IMR-90 (cell line): ENCODE measurements around the gene TRAPPC12. TPM values are rescaled to one million over a fixed set of nuclear protein-coding genes. Genes with fewer than 3 reads are reported as not detected.

Experiments used
- ATAC-seq: fragments of 200-7000 bp; cut with Tn5 transposase; 2 replicates; pipeline ENCODE4 v1.9.1; 2020; ENCODE audit warnings: low read depth, mild to moderate bottlenecking, moderate library complexity
- BruUV-seq: library from RNA; stranded (reverse); fragments of 400-500 nt; replicated peaks from 2 replicates; lab custom pipeline; 2021; lab: Mats Ljungman, UMichigan
- CTCF ChIA-PET: fragments of 300-600 bp; formaldehyde crosslinking; extraction: SDS; loops from one replicate; lab custom pipeline; 2021; ENCODE audit warnings: antibody characterized with exemption; lab: Yijun Ruan, JAX
- POLR2A ChIA-PET: fragments of 300-600 bp; sonication (Branson Sonifier 250); formaldehyde crosslinking; loops from one replicate; lab custom pipeline; 2022; ENCODE audit warnings: antibody characterized with exemption; ENCODE audit not compliant: unreplicated experiment; lab: Charles Lee
- DNase-seq: peaks from one replicate; pipeline ENCODE4 v3.0.0; 2013
- H2AFZ ChIP-seq: replicated peaks from 2 replicates; pipeline ENCODE3; 2013; ENCODE audit warnings: low read length, mild to moderate bottlenecking; ENCODE audit not compliant: poor library complexity
- H2AK5ac ChIP-seq: 2 replicates; pipeline ENCODE4 v1.6.1; 2013; ENCODE audit warnings: low read depth, low read length, inconsistent platforms
- H2AK9ac ChIP-seq: replicated peaks from 2 replicates; pipeline ENCODE3; 2013; ENCODE audit warnings: mild to moderate bottlenecking, low read depth, low read length, moderate library complexity; ENCODE audit not compliant: poor library complexity
- H2BK120ac ChIP-seq: 2 replicates; pipeline ENCODE4 v1.6.1; 2013; ENCODE audit warnings: low read depth, low read length, inconsistent platforms
- H2BK15ac ChIP-seq: 3 replicates; pipeline ENCODE4 v1.6.1; 2013; ENCODE audit warnings: low read depth, low read length, inconsistent platforms
- H2BK20ac ChIP-seq: 2 replicates; pipeline ENCODE4 v1.6.1; 2013; ENCODE audit warnings: low read depth, mild to moderate bottlenecking, inconsistent platforms, low read length, moderate library complexity
- H2BK5ac ChIP-seq: 2 replicates; pipeline ENCODE4 v1.6.1; 2013; ENCODE audit warnings: mild to moderate bottlenecking, low read depth, low read length, inconsistent platforms; ENCODE audit not compliant: poor library complexity, severe bottlenecking
- H3K14ac ChIP-seq: replicated peaks from 2 replicates; pipeline ENCODE4 v1.6.1; 2013; ENCODE audit warnings: low read depth, low read length, inconsistent platforms
- H3K18ac ChIP-seq: 2 replicates; pipeline ENCODE4 v1.6.1; 2013; ENCODE audit warnings: low read depth, low read length, control low read depth
- H3K23ac ChIP-seq: 2 replicates; pipeline ENCODE4 v1.6.1; 2013; ENCODE audit warnings: low read depth, low read length, inconsistent platforms
- H3K27ac ChIP-seq: 2 replicates; pipeline ENCODE4 v1.5.1; 2013; ENCODE audit warnings: mild to moderate bottlenecking, control low read depth, low read length; ENCODE audit not compliant: insufficient read depth
- H3K27me3 ChIP-seq: 2 replicates; pipeline ENCODE4 v1.6.1; 2013; ENCODE audit warnings: low read length; ENCODE audit not compliant: control insufficient read depth, insufficient read depth
- H3K36me3 ChIP-seq: 2 replicates; pipeline ENCODE4 v1.6.1; 2013; ENCODE audit warnings: low read length, mixed read lengths; ENCODE audit not compliant: control insufficient read depth, insufficient read depth
- H3K4ac ChIP-seq: 2 replicates; pipeline ENCODE4 v1.6.1; 2013; ENCODE audit warnings: low read depth, low read length, inconsistent platforms
- H3K4me1 ChIP-seq: 2 replicates; pipeline ENCODE4 v1.6.1; 2013; ENCODE audit warnings: low read length, mixed read lengths; ENCODE audit not compliant: control insufficient read depth, insufficient read depth
- H3K4me2 ChIP-seq: 2 replicates; pipeline ENCODE4 v1.6.1; 2013; ENCODE audit warnings: low read depth, mild to moderate bottlenecking, control low read depth, low read length, moderate library complexity
- H3K4me3 ChIP-seq: 2 replicates; pipeline ENCODE4 v1.5.1; 2013; ENCODE audit warnings: low read depth, mild to moderate bottlenecking, control low read depth, low read length, moderate library complexity; ENCODE audit not compliant: insufficient read depth
- H3K56ac ChIP-seq: 2 replicates; pipeline ENCODE4 v1.6.1; 2013; ENCODE audit warnings: low read length, inconsistent platforms; ENCODE audit not compliant: insufficient read depth; ENCODE audit errors: extremely low read depth
- H3K79me1 ChIP-seq, 2 experiments: 2 replicates each; pipeline ENCODE4 v1.6.1; 2013; ENCODE audit warnings: low read length in 2 of 2, inconsistent platforms in 1 of 2, low read depth in 1 of 2
- H3K9ac ChIP-seq: 2 replicates; pipeline ENCODE4 v1.6.1; 2013; ENCODE audit warnings: low read depth, low read length, control low read depth
- H3K9me1 ChIP-seq: 2 replicates; pipeline ENCODE4 v1.6.1; 2013; ENCODE audit warnings: low read length, inconsistent platforms; ENCODE audit not compliant: insufficient read depth
- H3K9me3 ChIP-seq: 2 replicates; pipeline ENCODE4 v1.6.1; 2013; ENCODE audit warnings: low read length; ENCODE audit not compliant: control insufficient read depth, insufficient read depth
- H4K20me1 ChIP-seq: 2 replicates; pipeline ENCODE4 v1.6.1; 2013; ENCODE audit warnings: low read length, inconsistent platforms; ENCODE audit not compliant: insufficient read depth
- H4K5ac ChIP-seq: 2 replicates; pipeline ENCODE4 v1.6.1; 2013; ENCODE audit warnings: mild to moderate bottlenecking, low read depth, low read length, control low read depth
- H4K8ac ChIP-seq, 2 experiments: 2 replicates each; pipeline ENCODE4 v1.6.1; 2013; ENCODE audit warnings: low read depth in 2 of 2, low read length in 2 of 2, control low read depth in 1 of 2, inconsistent platforms in 1 of 2
- H4K91ac ChIP-seq: 2 replicates; pipeline ENCODE4 v1.6.1; 2013; ENCODE audit warnings: low read depth, low read length, inconsistent platforms; ENCODE audit not compliant: insufficient read depth
- BHLHE40 ChIP-seq: fragments of 150-350 bp; IDR thresholded peaks from 2 replicates; pipeline ENCODE4 v1.6.1; 2016; ENCODE audit warnings: mild to moderate bottlenecking, low read depth, low read length
- CEBPB ChIP-seq: IDR thresholded peaks from 2 replicates; pipeline ENCODE4 v1.6.1; 2012; ENCODE audit warnings: low read depth, low read length, improper control_type of control experiment
- CHD1 ChIP-seq: IDR thresholded peaks from 2 replicates; pipeline ENCODE4 v1.6.1; 2012; ENCODE audit warnings: low read depth, low read length, improper control_type of control experiment
- FOS ChIP-seq: fragments of 150-350 bp; IDR thresholded peaks from 2 replicates; pipeline ENCODE4 v1.6.1; 2016; ENCODE audit warnings: low read depth, low read length
- MAFK ChIP-seq: IDR thresholded peaks from 2 replicates; pipeline ENCODE4 v1.6.1; 2012; ENCODE audit warnings: low read depth, low read length, improper control_type of control experiment
- MAZ ChIP-seq: IDR thresholded peaks from 2 replicates; pipeline ENCODE4 v1.6.1; 2012; ENCODE audit warnings: low read depth, mild to moderate bottlenecking, low read length, improper control_type of control experiment, moderate library complexity, borderline replicate concordance
- MXI1 ChIP-seq: IDR thresholded peaks from 2 replicates; pipeline ENCODE4 v1.6.1; 2012; ENCODE audit warnings: low read depth, mild to moderate bottlenecking, low read length, moderate library complexity, borderline replicate concordance
- NFE2L2 ChIP-seq: fragments of 150-350 bp; IDR thresholded peaks from 2 replicates; pipeline ENCODE4 v1.6.1; 2016; ENCODE audit warnings: low read depth, mild to moderate bottlenecking, low read length
- POLR2A ChIP-seq: IDR thresholded peaks from 2 replicates; pipeline ENCODE4 v1.6.1; 2012; ENCODE audit warnings: mild to moderate bottlenecking, low read depth, low read length
- RAD21 ChIP-seq: IDR thresholded peaks from 2 replicates; pipeline ENCODE4 v1.6.1; 2012; ENCODE audit warnings: low read length, improper control_type of control experiment
- RCOR1 ChIP-seq: IDR thresholded peaks from 2 replicates; pipeline ENCODE4 v1.6.1; 2012; ENCODE audit warnings: mild to moderate bottlenecking, low read length, improper control_type of control experiment; ENCODE audit not compliant: insufficient replicate concordance
- RFX5 ChIP-seq: IDR thresholded peaks from 2 replicates; pipeline ENCODE4 v1.8.0; 2012; ENCODE audit warnings: low read depth, mild to moderate bottlenecking, low read length, moderate library complexity
- SMC3 ChIP-seq: fragments of 150-350 bp; IDR thresholded peaks from 2 replicates; pipeline ENCODE4 v1.6.1; 2016; ENCODE audit warnings: low read depth, mild to moderate bottlenecking, antibody characterized with exemption, low read length, moderate library complexity
- WGBS, 2 experiments: methylation state at CpG; one replicate each; pipeline versions ENCODE4 v1.1.5 to v1.1.7; 2013; ENCODE audit warnings: missing lambda C conversion rate in 2 of 2; ENCODE audit not compliant: insufficient read length in 1 of 2; ENCODE audit errors: extremely low coverage in 2 of 2; 5-methylcytosine and 5-hydroxymethylcytosine counted together
- dilution Hi-C: fragments of 300-500 bp; cut with HindIII; formaldehyde crosslinking; loops from one replicate; pipeline ENCODE4 v1.14.3; 2018; ENCODE audit warnings: low sequenced_read_pairs; ENCODE audit not compliant: unreplicated experiment
- in situ Hi-C: fragments of 300-500 bp; cut with MboI; formaldehyde crosslinking; loops from 3 replicates; pipeline ENCODE4 v1.14.3; 2019; ENCODE audit warnings: low sequenced_read_pairs, inconsistent platforms, mixed read lengths
- intact Hi-C: fragments of 100-400 bp; cut with micrococcal nuclease; formaldehyde crosslinking; loops from 2 replicates; pipeline ENCODE4 v1.10.0; 2022
- polyA plus RNA-seq, 3 experiments: library from polyadenylated mRNA; depleted of rRNA; stranded (reverse); fragments of >200 nt; gene quantifications; 2 replicates each; pipeline ENCODE4 v1.2.3, GENCODE V29; 2012; ENCODE audit warnings: low replicate concordance in 1 of 3
- total RNA-seq: library from RNA; depleted of rRNA; stranded (reverse); fragments of >200 nt; gene quantifications from 2 replicates; pipeline ENCODE4 v1.2.3, GENCODE V29; 2012
- TF ChIP-seq, protein P1 (sequence below): fragments of 150-350 bp; IDR thresholded peaks from 2 replicates; pipeline ENCODE4 v1.6.1; 2017; ENCODE audit warnings: mild to moderate bottlenecking, antibody characterized with exemption, low read length, low read depth
- TF ChIP-seq, protein P2 (sequence below): fragments of 150-350 bp; IDR thresholded peaks from 2 replicates; pipeline ENCODE4 v1.6.1; 2016; ENCODE audit warnings: low read depth, mild to moderate bottlenecking, low read length, moderate library complexity, borderline replicate concordance
- TF ChIP-seq, protein P3 (sequence below): conservative IDR thresholded peaks from 2 replicates; pipeline ENCODE4 v1.5.1; 2012; ENCODE audit warnings: mild to moderate bottlenecking, low read depth, low read length, improper control_type of control experiment

TRAPPC12 gene
- total and polyA plus RNA-seq, 2 of the 4 experiments (the other 2 are of a cell fraction): 25.8 to 69.9 TPM

DNA sequence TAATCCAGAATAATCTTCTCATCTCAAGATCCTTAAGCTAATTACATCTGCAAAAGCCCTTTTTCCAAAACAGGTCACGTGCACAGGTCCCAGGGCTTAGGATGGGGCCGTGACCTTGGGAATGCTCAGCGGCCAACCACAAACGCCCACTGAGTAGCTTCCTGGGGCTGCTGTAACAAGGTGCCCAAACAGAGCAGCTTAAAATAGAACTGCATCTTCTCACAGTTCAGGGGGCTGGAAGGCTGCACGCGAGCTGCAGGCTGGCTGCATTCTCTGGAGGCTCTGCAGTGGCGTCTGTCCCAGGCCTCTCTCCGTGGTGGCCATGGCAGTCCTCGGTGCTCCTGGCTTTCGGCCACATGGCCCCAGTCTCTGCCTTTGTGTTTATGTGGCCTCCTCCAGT, 107.9 kb downstream of the TRAPPC12 start:
- Histone ChIP-seq H3K79me1 (no peaks in the 10 kb centered on the region), H3K9me1 (no peaks in the 10 kb centered on the region), H3K36me3 (peaks cover 6% of the 10 kb centered on the region; the same call in 1 of the 2 replicates), H3K4me2 (no peak overlapping the region), H2AK9ac (no peak overlapping the region), H3K27ac (no peak overlapping the region), H2BK15ac (no peak overlapping the region), H4K20me1 (no peaks in the 10 kb centered on the region), H2AK5ac (no peak overlapping the region), H4K5ac (no peak overlapping the region), H4K91ac (no peak overlapping the region), H3K18ac (no peak overlapping the region), H3K56ac (no peak overlapping the region), H3K4ac (no peak overlapping the region), H3K27me3 (no peaks in the 10 kb centered on the region), H4K8ac (no peak overlapping the region), H3K23ac (no peak overlapping the region), H2AFZ (no peak overlapping the region), H3K9me3 (no peaks in the 10 kb centered on the region), H3K4me1 (no peaks in the 10 kb centered on the region; the same call in 1 of the 2 replicates), H2BK5ac (no peak overlapping the region), H2BK120ac (no peak overlapping the region), H2BK20ac (no peak overlapping the region), H3K14ac (no peak overlapping the region), H3K9ac (no peak overlapping the region), H3K4me3 (no peak overlapping the region)
- no peak for ATAC-seq
- ChIA-PET CTCF (no interaction called here), POLR2A (no interaction called here)
- dilution Hi-C loops (no loop called here), intact Hi-C loops (no loop called here), in situ Hi-C loops (no loop called here)
- BruUV-seq: no TSS peak
- 65% methylated on average over 8 of the region's 10 CpGs; no CpG with 5 or more reads in 1 of the 2 experiments for WGBS, 2 experiments
- TF ChIP-seq CHD1 (no peak), MXI1 (no peak), SMC3 (no peak), MAZ (no peak), CEBPB (no peak), FOS (no peak), RCOR1 (no peak), RAD21 (no peak), NFE2L2 (no peak), BHLHE40 (no peak), RFX5 (no peak), POLR2A (no peak), MAFK (no peak)
- TF ChIP-seq, protein P1, sequence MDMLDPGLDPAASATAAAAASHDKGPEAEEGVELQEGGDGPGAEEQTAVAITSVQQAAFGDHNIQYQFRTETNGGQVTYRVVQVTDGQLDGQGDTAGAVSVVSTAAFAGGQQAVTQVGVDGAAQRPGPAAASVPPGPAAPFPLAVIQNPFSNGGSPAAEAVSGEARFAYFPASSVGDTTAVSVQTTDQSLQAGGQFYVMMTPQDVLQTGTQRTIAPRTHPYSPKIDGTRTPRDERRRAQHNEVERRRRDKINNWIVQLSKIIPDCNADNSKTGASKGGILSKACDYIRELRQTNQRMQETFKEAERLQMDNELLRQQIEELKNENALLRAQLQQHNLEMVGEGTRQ: no peak
- TF ChIP-seq, protein P2, sequence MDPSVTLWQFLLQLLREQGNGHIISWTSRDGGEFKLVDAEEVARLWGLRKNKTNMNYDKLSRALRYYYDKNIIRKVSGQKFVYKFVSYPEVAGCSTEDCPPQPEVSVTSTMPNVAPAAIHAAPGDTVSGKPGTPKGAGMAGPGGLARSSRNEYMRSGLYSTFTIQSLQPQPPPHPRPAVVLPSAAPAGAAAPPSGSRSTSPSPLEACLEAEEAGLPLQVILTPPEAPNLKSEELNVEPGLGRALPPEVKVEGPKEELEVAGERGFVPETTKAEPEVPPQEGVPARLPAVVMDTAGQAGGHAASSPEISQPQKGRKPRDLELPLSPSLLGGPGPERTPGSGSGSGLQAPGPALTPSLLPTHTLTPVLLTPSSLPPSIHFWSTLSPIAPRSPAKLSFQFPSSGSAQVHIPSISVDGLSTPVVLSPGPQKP: no peak
- TF ChIP-seq, protein P3, sequence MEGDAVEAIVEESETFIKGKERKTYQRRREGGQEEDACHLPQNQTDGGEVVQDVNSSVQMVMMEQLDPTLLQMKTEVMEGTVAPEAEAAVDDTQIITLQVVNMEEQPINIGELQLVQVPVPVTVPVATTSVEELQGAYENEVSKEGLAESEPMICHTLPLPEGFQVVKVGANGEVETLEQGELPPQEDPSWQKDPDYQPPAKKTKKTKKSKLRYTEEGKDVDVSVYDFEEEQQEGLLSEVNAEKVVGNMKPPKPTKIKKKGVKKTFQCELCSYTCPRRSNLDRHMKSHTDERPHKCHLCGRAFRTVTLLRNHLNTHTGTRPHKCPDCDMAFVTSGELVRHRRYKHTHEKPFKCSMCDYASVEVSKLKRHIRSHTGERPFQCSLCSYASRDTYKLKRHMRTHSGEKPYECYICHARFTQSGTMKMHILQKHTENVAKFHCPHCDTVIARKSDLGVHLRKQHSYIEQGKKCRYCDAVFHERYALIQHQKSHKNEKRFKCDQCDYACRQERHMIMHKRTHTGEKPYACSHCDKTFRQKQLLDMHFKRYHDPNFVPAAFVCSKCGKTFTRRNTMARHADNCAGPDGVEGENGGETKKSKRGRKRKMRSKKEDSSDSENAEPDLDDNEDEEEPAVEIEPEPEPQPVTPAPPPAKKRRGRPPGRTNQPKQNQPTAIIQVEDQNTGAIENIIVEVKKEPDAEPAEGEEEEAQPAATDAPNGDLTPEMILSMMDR: no peak
- no peak for DNase-seq
